WTC11 (cell line): ENCODE results near the gene WDFY4. TPM values are rescaled to one million over a fixed set of nuclear protein-coding genes. Genes with fewer than 3 reads are reported as not detected.

Source experiments
- ATAC-seq: fragments of 200-7000 bp; cut with Tn5 transposase; 2 replicates; pipeline ENCODE4 v1.10.0; 2021; ENCODE audit warnings: mild to moderate bottlenecking, moderate library complexity
- CTCF ChIA-PET: fragments of 300-600 bp; sonication (Branson Sonifier 250); formaldehyde crosslinking; loops from one replicate; lab custom pipeline; 2021; ENCODE audit warnings: antibody characterized with exemption; lab: Charles Lee
- POLR2A ChIA-PET: fragments of 350-600 bp; sonication (Branson Sonifier 250); formaldehyde crosslinking; loops from one replicate; lab custom pipeline; 2021; ENCODE audit warnings: antibody characterized with exemption; lab: Charles Lee
- DNase-seq: peaks from one replicate; pipeline ENCODE4 v3.0.0; 2021; ENCODE audit warnings: low spot score
- H3K27ac Mint-ChIP-seq: 2 replicates; pipeline ENCODE4 v1.8.0; 2021; ENCODE audit warnings: mixed read lengths
- H3K27me3 Mint-ChIP-seq: 2 replicates; pipeline ENCODE4 v1.8.0; 2021; ENCODE audit warnings: low read depth, mild to moderate bottlenecking, moderate library complexity, mixed read lengths
- H3K36me3 Mint-ChIP-seq: 2 replicates; pipeline ENCODE4 v1.8.0; 2021; ENCODE audit warnings: mixed read lengths
- H3K4me1 Mint-ChIP-seq: 2 replicates; pipeline ENCODE4 v1.8.0; 2022; ENCODE audit warnings: mixed read lengths
- H3K4me3 Mint-ChIP-seq: 2 replicates; pipeline ENCODE4 v1.8.0; 2021; ENCODE audit warnings: mild to moderate bottlenecking, moderate library complexity, mixed read lengths
- H3K9me3 Mint-ChIP-seq: 2 replicates; pipeline ENCODE4 v1.8.0; 2021; ENCODE audit warnings: mixed read lengths
- AR ChIP-seq: fragments of 250-450 bp; sonication (Bioruptor Pico); IDR thresholded peaks from 2 replicates; pipeline ENCODE4 v1.9.0; 2021; ENCODE audit warnings: mild to moderate bottlenecking
- CBFB ChIP-seq: sonication (generic); formaldehyde crosslinking; IDR thresholded peaks from 2 replicates; pipeline ENCODE4 v1.8.1; 2022; ENCODE audit warnings: mild to moderate bottlenecking, low read depth, missing genetic modification reagents
- CREB1 ChIP-seq: sonication (generic); formaldehyde crosslinking; IDR thresholded peaks from 2 replicates; pipeline ENCODE4 v1.8.0; 2023; ENCODE audit warnings: mild to moderate bottlenecking, missing genetic modification reagents
- IRF1 ChIP-seq: sonication (generic); formaldehyde crosslinking; IDR thresholded peaks from 2 replicates; pipeline ENCODE4 v1.8.0; 2023; ENCODE audit warnings: missing genetic modification reagents
- PRDM15 ChIP-seq: sonication (generic); formaldehyde crosslinking; IDR thresholded peaks from 2 replicates; pipeline ENCODE4 v1.8.0; 2022; ENCODE audit warnings: missing genetic modification reagents
- RELA ChIP-seq: sonication (generic); formaldehyde crosslinking; IDR thresholded peaks from 2 replicates; pipeline ENCODE4 v1.8.1; 2022; ENCODE audit warnings: missing genetic modification reagents, mild to moderate bottlenecking, borderline replicate concordance
- SMAD3 ChIP-seq: sonication (generic); formaldehyde crosslinking; IDR thresholded peaks from 2 replicates; pipeline ENCODE4 v1.8.0; 2022; ENCODE audit warnings: missing genetic modification reagents, mild to moderate bottlenecking, borderline replicate concordance
- TCF7 ChIP-seq: sonication (generic); formaldehyde crosslinking; IDR thresholded peaks from 2 replicates; pipeline ENCODE4 v1.8.0; 2022; ENCODE audit warnings: mild to moderate bottlenecking, low read depth, missing genetic modification reagents, moderate library complexity
- TEAD1 ChIP-seq: sonication (generic); formaldehyde crosslinking; IDR thresholded peaks from 2 replicates; pipeline ENCODE4 v1.8.0; 2022; ENCODE audit warnings: mild to moderate bottlenecking, missing genetic modification reagents
- TEAD4 ChIP-seq: sonication (generic); formaldehyde crosslinking; IDR thresholded peaks from 2 replicates; pipeline ENCODE4 v1.8.0; 2022; ENCODE audit warnings: mild to moderate bottlenecking, missing genetic modification reagents
- ZNF232 ChIP-seq: sonication (generic); formaldehyde crosslinking; IDR thresholded peaks from 2 replicates; pipeline ENCODE4 v1.8.0; 2022; ENCODE audit warnings: mild to moderate bottlenecking, missing genetic modification reagents
- ZNF396 ChIP-seq: fragments of 250-450 bp; sonication (Bioruptor Pico); IDR thresholded peaks from 2 replicates; pipeline ENCODE4 v1.8.0; 2021; ENCODE audit warnings: mild to moderate bottlenecking, moderate library complexity, borderline replicate concordance
- ZNF532 ChIP-seq: fragments of 250-450 bp; sonication (Bioruptor Pico); IDR thresholded peaks from 2 replicates; pipeline ENCODE4 v1.9.0; 2021; ENCODE audit warnings: mild to moderate bottlenecking, borderline replicate concordance
- total RNA-seq: library from RNA; stranded (reverse); gene quantifications from 3 replicates; pipeline ENCODE4 v1.2.3, GENCODE V29; 2021

The WDFY4 gene
- total RNA-seq, 1 experiment from 2014 or later: 0.13 TPM

- Mint-ChIP-seq H3K4me1 (peaks cover 22% of the 10 kb centered on the region), H3K4me3 (no peak overlapping the region), H3K9me3 (no peaks in the 10 kb centered on the region), H3K27me3 (peaks cover 12% of the 10 kb centered on the region), H3K36me3 (no peaks in the 10 kb centered on the region), H3K27ac (no peak overlapping the region)
- ATAC-seq: no peak
- no peak for DNase-seq
- TF ChIP-seq ZNF232 (CRISPR knock-in tag): no peak
- no peak for TF ChIP-seq CREB1 (CRISPR knock-in tag)
- no peak for TF ChIP-seq PRDM15 (CRISPR knock-in tag)
- TF ChIP-seq CBFB (CRISPR knock-in tag): no peak
- TF ChIP-seq ZNF532 (CRISPR knock-in tag): no peak
- no peak for TF ChIP-seq TEAD1 (CRISPR knock-in tag)
- TF ChIP-seq AR (CRISPR knock-in tag): no peak
- TF ChIP-seq, all 79 proteins: peak for 0
- POLR2A ChIA-PET: no interaction called here
- CTCF ChIA-PET: interaction anchor here (0.6 kb wide), 1 partner anchor 301 kb away, joined by 3 read pairs; no protein-coding TSS in a partner anchor
Measured at GRCh38 chr10:48805848-48806247, 121.2 kb downstream of the WDFY4 start.

- CTCF ChIA-PET: interaction anchor here (0.6 kb wide), 1 partner anchor 302 kb away, joined by 3 read pairs; no protein-coding TSS in a partner anchor
- no peak for DNase-seq
- peaks cover 17% of the 10 kb centered on the region for H3K27me3 Mint-ChIP-seq
- no peak overlapping the region for H3K27ac Mint-ChIP-seq
- H3K36me3 Mint-ChIP-seq: no peaks in the 10 kb centered on the region
- no peak overlapping the region for H3K4me3 Mint-ChIP-seq
- POLR2A ChIA-PET: no interaction called here
- peaks cover 22% of the 10 kb centered on the region for H3K4me1 Mint-ChIP-seq
- TF ChIP-seq ZNF396 (CRISPR knock-in tag) (no peak), IRF1 (CRISPR knock-in tag) (no peak), TCF7 (CRISPR knock-in tag) (no peak), TEAD4 (CRISPR knock-in tag) (no peak), RELA (CRISPR knock-in tag) (no peak), SMAD3 (CRISPR knock-in tag) (no peak)
- ATAC-seq: no peak
- no peaks in the 10 kb centered on the region for H3K9me3 Mint-ChIP-seq
Measured at GRCh38 chr10:48806342-48806741, 121.7 kb downstream of the WDFY4 start.
